HG03108 (cell line): Measurements from ENCODE around the gene DSCAM.
"Not testable (repeated sequence)": the region's sequence is repeated elsewhere in the genome, so short reads cannot be mapped to it uniquely, and the experiment has no call there.

Experiments
- ATAC-seq: cut with Tn5 transposase; IDR thresholded peaks from one replicate; pipeline ENCODE4 v1.9.1; 2021; ENCODE audit warnings: moderate library complexity; ENCODE audit not compliant: unreplicated experiment

The DSCAM gene

DNA sequence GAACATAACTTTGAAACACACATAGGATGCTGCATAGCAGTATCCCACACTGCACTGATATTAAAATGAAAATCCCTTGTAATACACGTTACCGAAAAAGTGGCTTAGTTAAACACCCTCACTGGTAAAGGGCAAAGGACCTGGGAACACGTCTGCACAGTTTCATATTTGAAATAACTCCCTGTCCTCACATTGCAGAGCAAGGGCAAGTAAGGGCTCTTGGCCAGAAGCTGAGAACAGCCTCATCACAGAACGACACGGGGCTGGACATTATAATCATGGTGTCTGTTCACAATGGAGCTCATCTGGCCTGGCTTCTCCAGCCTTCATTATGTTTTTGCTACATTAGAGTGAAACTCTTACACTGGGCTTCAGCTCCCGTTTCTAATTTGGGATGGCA, 772.8 kb downstream of the DSCAM start:
- ATAC-seq, result no peak

DNA sequence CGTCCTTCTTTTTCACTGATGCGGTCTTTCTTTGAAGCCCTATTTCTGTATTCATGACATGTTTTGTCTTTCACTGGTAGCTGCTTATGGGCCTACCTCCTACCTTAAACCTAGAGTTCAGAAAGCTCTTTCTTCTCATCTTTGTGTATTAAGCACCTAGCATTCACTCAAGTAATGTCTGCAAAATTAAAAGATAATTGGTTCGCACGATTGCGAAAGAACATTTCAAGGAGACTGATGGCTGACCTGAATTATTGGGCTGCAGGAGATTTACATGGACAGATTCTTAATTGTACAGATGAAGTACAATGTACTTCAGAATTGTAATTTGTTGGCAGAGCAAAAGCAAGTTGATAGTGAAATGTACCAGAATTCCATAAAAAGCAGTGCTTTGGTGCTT, 773.3 kb downstream of the DSCAM start:
- ATAC-seq, result no peak

DNA sequence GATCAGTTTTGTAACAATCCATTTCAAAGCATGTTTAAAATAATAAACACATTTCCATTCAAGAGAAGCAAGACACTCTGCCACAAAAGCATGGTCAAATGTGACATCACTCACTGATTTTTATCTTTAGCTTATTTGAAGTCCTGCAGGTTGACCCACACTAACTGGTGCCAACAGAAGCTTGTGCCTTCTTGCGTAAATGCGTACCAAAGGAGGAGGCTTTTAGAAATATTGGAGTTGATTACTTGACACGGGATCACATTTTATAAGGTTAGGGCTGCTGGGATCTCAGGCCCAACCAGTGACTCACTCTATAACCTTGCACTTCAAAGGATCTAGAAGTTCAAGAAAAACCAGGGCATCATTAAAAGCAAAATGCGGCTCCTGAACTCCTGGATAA, 776.1 kb downstream of the DSCAM start:
- ATAC-seq, result no peak

DNA sequence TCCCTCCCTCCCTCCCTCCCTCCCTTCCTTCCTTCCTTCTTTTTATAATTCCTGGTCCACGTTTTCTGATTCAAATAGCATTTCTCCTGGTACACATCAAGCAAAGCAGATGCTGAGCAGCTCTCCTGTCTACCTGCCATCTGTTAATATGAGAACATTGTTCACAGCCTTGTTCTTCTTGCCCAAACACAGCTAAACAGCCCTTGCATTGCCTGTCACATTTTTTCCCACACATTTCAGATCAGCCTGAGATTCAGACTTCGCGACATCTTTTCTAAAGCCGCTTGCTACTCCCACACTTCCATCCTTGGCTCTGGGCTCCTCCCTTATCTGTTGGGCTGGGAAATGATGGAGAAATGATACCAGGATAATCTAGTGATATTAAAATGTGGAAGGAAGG, 779.2 kb downstream of the DSCAM start:
- ATAC-seq, result no peak

DNA sequence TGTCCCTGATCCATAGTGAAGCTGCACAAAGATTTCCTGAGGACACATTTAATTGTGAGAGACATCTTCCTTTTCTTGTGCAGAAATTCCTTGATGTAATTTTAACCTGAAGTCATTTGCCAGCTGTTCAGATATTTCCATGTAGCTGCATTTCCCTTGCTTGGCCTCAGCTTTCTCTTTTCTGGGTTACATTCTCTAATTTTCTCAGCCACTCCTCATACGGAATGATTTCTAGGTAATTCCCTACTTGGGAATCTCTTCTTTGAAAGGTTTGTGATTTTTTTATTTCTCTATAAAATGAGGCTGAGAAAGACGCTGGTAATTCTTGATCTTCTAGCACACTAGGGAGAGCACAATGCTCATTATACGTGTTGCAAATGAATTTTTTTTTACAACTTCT, 780.7 kb downstream of the DSCAM start:
- no peak for ATAC-seq

DNA sequence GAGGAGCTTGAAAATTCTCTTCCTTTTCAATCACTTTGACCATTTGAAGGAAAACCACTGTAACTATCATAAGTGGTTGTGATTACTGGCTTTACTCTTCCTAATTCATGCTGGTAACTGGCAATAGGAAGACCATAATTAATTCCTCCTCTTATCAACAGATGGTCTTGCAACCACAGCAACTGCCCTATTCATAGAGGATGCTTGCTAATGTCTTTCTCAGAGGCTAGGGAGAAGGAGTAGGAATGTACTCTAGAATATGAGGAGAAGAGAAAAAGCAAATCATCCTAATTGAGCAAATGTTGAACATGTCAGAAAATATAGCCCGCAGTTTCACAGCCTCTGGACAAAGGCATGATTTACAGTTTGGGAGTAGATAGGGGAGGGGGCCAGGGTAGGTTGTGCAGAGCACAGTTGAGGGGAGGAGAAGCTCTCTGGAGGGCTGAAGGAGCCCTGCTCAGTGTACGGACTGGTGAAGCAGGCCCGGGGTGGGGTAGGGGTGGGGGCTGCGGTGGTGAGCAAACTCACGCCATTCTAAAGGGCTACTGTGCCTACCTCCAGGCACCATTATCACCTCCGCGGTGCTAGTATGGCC, 786.8 kb downstream of the DSCAM start:
- no peak for ATAC-seq

DNA sequence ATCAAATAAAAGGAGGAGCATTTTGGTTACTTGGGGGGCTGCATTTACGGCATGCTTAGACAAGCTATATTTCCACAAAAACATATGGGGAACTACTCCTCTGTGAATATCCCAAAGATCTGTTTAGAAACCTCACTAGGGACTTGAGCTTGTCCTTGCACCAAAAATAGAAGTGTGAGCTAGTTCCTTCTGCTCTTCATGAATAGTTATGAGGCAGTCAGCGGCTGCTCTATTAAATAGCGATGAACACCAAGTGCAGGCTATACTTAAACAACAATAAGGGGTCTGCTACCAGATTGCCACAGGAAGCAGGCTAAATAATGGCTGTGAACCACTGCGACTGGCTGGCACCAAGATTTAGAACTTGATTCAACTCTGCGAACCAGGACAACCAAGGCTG, 789.6 kb downstream of the DSCAM start:
- ATAC-seq, result no peak

DNA sequence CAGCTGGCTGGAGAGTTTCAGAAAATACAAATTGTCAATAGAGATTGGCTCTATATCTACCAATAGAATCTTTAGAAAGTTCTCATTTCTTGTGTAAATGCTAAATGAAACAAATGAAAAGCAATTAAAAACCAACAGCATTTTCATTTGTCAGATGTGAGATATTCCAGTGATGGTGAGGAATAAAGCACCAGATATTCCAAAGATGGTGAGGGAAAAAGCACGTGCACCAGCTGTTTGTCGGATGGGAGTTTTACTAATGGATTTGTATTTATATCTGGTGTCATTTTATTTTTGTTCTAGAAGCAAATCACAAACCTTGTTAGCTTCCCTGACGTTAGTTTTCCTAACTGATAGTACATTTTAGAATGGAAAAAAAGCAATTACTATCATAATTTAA, 790.9 kb downstream of the DSCAM start:
- ATAC-seq, result no peak

DNA sequence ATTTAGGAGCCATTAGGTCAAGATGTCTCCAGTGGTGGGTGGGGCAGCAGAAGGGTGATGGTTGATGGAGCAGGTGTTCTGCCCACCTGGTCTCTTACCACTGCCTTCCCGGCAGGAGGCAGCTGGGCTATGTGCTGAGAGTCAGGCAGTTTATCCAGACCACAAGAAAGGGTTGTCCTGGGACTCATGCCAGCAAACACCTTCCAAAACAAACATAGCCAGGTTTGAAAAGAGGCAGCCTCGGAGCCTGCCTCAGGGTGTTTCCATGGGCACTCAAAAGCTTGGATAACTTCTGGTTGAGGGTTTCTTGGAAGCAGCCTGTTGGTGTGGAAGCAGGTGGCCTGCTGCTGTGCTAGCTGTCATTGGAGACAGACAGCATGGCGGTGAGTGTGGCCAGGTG, 792.6 kb downstream of the DSCAM start:
- ATAC-seq, result no peak

DNA sequence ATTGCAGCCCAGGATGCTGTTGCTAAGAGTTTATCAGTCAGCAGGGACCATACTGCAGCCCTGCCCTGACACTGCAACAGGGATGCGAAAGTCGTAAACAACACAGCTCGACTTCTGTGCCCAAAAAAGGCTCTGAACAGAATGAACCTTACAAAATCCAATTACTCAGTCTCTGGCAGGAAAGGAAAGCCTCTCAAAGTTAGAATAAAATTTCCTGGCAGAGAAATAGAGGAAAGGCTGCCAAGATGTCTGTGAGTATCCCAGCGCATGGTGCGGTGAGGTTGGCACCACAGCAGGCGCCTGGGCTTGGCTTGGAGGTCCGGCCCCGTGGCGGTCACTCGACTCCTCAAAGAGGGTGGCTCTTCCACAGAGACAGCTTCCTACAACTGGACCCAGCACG, 794.0 kb downstream of the DSCAM start:
- ATAC-seq, result no peak

DNA sequence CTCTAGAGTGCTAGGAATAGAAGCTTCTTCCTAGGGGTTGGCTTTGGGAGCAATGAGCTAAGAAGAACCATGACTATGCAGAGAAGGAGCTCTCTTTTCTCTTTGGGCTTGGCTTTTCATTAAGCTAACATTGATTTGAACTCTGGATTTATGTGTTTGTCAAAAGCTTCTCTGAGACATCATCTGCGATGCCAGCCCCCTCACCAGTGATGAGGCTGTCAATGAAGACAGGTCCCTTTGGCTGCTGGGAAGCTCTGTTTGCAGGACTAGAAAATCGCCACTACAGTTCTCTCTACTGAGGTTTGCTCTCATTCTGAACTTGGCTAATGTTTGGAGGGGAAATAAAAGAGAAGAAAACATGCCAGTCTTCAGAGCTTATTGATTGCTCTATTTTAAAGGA, 794.7 kb downstream of the DSCAM start:
- ATAC-seq, result no peak

DNA sequence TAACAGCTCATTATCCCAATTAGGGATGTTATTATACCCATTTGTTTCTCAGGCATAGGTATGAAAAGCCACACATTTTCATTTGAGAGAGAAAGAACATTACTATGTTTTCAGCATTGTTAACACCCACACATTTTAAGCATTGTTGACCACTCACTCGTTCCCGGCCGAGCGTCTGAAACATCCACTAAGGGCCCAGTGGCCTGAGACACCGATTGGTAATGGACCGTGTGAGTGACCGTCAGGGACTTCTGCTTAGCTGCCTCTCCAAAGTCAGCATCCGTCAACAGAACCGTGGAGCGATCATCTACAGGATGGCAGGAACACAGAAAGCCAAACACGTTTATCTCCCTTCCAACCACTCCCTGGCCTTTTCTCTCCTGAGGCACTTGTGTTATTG, 795.2 kb downstream of the DSCAM start:
- ATAC-seq, result no peak

DNA sequence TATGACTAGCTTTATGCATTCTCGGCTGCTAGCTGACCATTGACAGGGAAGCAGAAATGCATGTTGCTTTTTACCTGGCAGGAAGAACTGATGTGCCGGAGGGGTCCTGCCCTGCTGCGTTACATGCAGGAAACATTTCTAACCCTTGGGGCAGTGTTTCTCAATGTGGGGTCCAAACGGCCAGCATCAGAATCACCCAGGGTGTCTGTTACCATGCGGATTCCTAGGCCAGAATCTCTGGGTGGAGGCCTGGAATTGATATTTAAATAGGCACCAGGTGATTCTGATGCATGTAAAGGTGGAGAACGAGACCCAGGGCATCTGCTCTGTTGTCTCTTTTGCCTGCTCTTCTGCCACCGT, 797.0 kb downstream of the DSCAM start:
- ATAC-seq, result no peak

DNA sequence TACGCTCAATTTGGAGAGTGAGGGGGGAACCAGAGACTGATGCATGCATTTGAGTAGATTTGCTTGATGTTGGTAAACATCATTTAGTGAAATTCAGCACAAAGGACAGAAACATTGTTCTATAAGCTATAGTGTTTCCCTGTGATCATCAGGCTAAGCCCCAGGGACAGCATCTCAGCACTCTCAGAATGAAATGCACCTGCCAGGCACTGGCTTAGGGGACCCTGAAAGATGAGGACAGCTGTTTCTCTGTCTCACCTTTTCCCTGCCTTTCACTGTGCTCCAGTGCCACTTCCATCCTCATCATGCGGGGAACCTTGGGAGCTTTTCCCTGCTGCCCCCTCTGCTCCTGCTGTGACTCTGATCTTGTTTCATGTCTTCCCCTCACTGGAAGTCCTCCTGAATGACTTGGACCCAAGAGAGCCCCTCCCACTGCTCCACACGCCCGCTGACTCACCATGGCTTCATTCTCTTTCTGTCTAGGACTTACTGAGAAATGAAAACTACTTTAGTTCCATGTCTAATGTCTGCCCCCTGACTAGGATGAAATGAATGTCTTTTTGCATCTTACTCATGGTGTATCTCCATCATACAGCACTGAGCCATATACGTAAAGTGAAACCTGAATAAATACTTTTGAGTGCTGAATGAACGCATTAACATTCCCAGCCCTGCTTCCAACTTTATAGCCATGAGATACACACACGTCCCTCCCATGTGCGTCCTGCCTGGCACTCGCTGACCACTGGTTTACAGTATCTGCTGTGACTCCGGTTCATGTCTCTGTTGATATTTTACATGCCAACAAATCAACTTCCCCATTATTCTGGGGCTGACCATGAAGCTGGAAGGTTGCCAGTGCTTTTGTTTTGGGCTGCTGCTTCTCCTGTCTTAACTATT, 797.7 kb downstream of the DSCAM start:
- ATAC-seq, result no peak

DNA sequence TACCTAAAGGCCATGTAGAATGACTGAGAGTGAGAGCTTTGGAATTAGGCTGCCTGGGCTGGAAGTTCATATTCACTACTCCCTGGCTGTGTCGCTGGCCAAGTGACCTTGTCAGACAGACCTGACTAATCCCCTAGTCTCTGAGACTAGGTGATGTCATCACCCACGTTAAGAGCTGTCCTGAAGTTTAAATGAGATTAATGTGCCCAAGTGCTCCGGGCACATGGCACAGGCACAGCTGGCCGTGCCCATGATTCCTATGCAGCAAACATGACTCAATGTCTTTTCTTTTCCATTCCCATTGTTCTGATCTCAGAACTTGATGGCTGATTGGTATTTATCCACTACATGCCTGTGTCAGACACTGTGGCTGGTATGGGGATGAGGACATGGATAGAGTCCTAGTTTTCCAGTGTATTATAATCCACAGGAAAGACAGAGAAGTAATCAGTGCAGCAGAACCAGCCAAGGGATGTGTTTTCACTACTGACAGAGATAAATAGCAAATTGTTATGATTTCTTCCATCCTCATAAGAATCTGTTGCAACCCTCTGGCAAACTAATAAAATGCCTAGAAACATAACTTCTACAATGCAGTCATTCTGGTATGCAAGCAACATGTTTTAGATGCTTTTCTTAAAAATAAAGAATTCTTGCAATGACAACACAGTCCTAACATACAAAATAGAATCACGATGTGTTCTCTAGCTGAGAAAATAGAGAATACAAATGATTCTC, 798.8 kb downstream of the DSCAM start:
- ATAC-seq, result no peak

DNA sequence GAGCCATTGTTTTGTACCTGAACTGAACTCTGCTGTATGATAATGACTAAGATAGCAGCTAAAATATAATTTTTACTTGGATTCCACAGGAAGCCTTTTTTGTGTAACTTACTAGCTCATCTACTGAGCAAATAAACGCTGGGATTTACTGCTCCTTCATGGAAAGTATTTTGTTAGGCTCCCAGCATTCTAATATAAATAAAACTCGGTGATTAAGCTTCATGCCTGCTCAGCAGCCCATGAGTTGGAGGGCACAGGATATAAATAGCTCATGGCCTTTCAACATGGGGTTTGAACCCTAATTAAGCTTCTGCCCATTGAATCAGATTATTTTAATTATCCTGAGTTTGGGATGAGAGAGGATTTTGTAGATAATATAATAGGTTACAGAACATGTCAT, 799.7 kb downstream of the DSCAM start:
- no peak for ATAC-seq

DNA sequence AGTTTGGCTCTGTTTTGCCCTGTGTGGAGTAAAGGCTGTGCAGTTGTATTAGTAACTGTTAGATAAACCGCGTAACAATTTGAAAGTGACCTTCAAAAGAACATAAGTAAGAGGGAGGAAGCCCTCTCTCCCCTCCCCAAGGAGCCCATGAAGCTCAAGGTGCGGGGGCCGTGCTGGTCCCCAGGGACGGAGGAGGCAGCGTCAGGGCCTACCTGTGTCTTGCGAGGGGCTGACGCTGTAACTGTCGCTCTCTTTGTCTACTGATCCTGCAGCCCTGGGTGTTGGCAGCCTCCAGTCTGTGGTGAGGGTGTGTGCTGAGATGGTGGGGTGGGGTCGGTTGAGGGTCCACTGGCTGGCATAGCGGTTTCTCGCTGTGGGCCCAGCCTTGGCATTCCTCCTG, 803.1 kb downstream of the DSCAM start:
- ATAC-seq, result no peak

DNA sequence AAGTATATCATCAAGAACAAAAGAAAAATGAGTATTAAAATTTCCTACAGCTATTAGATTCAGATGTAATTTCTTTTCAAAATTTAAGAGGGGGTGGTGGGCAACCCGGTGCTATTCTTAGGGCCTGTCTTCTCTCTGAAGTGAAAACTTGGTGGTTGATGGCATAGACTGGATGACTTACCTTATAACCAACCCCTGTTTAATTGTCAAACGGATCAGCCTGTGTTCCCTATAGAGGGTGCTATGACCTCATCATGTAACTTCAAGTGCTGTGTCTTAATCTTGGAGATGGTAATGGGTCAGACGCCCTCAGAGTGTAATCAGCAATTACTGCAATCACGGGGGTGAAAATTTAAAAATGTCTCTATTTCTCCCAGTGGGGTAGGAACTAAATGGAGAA, 803.5 kb downstream of the DSCAM start:
- ATAC-seq, result no peak

DNA sequence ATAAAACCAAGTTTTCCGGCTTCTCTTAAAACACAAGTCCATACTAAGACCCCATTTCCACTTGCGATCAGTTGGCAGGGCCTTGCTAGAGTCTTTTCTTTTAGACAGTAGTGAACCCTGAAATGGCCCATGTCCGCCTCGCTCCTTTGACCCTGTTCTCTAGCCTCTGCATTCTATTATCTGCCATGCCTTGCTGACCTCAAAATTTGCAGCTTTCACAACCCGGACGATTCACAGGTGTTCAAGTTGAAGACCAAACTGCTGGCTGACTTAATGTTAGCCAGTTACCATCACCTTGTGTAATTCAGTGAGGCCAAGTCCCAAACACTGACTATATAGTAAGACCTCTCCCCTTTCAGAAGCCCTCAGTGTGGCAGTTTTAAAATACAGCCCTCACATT, 805.5 kb downstream of the DSCAM start:
- no peak for ATAC-seq

DNA sequence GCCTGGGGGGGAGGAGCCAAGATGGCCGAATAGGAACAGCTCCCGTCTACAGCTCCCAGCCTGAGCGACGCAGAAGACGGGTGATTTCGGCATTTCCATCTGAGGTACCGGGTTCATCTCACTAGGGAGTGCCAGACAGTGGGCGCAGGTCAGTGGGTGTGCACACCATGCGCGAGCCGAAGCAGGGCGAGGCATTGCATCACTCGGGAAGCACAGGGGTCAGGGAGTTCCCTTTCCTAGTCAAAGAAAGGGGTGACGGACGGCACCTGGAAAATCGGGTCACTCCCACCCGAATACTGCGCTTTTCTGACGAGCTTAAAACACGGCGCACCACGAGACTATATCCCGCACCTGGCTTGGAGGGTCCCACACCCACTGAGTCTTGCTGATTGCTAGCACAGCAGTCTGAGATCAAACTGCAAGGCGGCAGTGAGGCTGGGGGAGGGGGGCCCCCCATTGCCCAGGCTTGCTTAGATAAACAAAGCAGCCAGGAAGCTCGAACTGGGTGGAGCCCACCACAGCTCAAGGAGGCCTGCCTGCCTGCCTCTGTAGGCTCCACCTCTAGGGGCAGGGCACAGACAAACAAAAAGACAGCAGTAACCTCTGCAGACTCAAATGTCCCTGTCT, 813.7 kb downstream of the DSCAM start:
- not testable (repeated sequence) for ATAC-seq

DNA sequence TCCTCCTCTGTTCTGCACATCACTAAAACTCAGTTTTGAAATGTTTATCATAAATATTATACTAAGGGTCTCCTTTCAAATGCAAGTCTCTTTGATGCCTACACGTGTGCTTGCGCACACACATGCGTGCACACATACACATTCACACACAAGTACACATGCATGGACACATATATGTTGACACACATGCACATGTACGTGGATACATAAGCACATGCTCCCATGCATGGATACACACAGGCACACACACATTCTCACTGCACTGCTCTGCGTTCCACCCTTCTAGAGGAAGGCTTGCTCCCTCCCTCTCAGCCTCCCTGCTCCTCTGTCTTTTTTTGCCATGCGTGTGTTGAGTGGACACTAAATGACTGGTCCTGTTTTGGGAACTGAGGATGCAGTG, 817.1 kb downstream of the DSCAM start:
- no peak for ATAC-seq

DNA sequence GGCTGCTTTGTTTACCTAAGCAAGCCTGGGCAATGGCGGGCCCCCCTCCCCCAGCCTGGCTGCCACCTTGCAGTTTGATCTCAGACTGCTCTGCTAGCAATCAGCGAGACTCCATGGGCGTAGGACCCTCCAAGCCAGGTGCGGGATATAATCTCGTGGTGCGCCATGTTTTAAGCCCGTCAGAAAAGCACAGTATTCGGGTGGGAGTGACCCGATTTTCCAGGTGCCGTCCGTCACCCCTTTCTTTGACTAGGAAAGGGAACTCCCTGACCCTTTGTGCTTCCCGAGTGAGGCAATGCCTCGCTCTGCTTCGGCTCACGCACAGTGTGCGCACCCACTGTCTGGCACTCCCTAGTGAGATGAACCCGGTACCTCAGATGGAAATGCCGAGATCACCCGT, 818.6 kb downstream of the DSCAM start:
- not testable (repeated sequence) for ATAC-seq
